ENCODE data around the gene PHC2.

Gene PHC2

DNA sequence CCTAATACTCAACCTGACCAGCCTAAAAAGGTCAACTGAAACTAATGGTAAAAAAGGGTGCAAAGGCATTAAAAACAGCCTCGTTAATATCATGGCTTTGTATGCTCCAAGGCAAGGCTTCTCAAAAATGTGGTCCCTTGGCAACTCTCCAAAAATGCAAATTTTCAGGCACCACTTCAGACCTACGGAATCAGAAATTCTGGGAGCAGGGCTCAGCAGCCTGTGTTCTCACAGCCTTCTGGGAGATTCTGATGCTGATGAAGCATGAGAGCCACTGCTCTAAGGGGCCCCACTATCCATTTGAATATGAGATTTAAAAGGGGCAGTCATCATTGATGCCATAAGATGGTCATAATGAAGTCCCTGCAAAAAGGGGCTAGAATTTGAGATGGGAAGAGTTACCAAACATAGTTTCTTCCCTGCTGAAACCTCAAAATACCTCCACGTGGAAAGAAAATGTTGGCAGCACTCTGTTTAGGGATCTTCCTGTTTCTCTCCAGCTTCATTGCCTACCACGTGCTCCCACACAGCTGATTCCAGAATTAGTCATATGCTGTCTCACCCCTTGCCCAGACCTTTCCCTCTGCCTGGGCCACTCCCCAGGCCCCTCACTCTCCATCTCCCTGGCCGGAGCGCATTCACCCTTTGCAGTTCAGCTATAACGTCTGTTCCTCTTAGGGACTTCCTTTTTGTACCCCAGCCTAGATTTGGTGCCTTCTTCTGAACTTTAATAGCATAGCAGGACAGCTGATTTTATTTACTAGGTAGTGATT is 46.7 kb downstream of the PHC2 start:
- no peak for DNase-seq

DNA sequence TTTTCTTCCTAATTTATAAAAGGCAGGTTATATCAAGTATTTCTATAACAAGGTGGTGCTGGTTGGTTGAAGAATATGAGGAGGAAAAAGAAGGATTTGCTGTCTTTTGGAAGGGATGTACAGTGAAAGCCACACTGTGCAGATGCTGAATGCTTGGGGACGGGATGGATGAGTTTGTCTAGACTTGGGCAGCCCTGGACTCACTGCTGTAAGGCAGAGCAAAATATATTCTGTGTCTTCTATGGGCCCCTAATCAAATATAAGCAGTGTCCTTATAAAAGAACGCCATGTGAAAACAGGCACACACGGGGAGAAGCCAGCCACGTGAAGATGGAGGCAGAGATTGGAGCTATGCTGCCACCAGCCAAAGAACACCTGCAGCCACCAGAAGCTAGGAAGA is 47.4 kb downstream of the PHC2 start:
- no peak for DNase-seq

DNA sequence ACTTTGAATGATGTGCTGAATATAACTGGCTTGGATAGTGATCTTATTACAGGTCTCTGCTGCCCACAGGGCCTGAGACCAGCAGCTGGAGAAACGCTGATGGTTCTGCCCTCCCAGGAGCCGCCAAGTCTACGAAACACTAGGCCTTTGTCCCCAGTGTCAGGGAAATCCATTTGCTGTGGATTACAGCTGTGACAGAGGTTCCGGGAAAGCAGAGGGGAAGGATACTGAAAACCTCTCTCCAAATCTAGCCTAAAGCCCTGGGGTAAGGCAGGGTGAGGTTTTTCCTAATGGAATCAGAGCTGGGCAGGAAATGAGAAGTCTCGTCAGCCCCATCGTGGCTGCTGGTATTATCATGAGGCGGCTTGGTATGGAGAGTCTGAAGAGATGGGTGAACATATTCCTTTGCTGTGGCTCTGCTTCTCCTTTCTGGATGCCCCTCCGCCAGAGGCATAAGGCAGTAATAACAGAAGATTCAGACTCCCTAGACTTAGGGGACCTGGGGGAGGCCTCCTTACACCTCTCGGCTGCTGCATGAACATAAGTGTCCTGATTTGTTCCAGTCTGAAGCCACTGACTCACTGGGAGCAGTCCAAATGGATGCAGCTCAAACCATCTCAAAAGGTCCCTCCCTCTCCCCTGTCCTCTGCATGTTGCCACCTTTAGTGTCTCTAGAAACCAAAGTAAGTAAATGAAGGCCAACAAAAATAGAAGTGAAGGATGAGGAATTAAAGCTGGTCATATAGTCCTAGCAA is 48.1 kb downstream of the PHC2 start:
- DNase-seq, result no peak

DNA sequence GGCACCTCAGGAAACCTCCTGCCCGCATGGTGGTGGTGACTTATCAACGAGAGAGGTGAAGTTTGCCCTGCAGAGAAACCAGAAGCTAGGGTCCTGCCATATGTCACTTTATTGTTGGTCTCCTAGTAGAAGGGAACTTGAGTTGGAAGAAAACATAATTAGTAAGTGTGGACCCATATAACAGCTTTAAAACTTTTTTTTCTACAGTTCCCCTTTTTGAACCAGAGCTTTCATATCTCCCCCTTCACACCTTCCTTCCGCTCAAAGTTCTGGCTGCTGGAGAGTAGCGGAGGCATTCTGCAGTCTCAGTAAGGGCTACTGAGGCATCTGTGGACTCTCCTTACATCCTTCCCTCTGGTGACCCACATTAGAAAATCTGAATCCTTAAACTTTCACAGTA is 48.9 kb downstream of the PHC2 start:
- DNase-seq, result no peak

DNA sequence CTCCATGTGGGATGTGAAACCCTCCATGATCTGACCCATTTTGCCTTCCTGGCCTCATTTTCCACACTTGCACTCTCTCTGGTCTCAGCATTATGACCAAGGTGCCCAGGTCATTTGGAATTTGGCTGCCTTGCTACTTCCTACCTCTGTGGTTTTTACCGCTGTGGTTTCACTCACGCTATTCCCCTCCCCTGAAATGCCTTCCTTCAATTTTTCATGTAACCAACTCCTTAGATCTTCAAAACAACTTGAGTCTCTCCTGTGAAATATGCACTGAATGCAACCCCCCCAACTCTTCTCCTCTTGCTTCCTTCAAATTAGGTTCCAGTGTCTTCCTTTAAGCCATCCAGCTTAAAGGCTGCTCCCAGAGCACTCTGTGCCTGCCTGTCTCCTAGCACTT is 50.1 kb downstream of the PHC2 start:
- no peak for DNase-seq

DNA sequence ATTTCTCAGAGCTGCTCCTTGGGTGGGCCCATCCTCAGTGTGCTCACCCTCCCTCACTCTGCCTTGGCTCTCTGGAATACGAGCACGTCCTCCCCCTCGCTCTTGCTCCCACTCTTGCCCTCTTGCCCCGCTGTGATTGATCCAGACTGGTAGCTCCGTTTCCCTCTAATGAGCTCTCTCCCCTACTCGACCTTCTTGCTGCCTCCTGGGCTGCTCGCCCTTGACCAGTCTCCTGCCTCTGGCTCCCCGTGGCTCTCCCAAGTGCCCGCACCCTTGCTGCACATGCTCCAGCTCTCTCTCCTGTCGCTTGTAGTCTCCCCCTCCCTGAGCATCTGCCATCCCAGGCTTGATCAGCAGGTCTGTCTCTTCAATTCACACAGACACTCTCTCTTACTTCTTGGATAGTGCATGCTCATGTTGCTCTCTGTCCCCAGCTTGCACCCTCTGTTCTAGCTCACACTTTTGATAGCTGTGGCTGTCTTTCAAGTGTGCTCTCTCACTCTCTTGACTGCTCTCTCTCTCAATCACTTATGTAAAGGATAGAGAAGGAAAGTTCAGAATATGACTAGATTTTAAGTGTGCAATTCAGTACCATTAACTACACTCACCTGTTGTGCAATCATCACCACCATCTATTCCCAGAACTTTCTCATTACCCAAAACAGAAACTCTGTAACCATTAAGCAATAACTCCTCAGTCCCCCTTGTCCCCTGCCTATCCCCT is 51.1 kb downstream of the PHC2 start:
- no peak for DNase-seq

DNA sequence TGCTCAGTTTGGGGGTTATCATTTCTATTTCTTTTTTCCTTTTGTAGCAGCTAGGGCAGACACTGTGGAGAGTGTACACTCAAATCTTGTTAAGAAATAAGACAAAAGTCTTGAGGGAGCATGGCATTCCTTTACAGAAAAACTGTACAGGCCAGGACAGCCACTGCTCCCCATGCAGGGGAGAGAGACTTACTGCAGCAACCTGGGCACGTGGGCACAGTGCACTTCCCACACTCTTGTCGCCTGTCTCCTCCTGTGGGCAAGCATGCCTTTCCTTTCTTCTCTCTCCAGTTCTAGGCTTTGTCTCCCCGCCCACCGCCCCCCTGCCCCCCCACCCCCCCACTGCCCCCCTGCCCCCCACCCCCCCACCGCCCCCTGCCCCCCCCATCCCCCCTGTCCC is 51.9 kb downstream of the PHC2 start:
- DNase-seq, result no peak

DNA sequence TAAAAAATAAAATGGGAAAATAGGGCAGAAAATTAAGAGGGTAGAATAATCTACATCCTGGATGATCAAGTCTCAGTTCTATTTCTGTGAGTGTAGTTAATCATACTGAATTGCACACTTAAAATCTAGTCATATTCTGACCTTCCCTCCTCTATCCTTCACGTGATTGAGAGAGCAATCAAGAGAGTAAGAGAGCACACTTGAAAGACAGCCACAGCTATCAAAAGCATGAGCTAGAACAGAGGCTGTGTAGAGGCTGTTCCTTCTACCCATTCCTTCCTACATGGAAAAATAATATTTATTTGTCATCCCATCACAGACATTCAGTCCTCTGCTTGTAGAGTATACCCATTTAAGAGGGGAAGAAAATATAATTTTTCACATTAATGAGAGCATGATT is 52.4 kb downstream of the PHC2 start:
- DNase-seq, result no peak

DNA sequence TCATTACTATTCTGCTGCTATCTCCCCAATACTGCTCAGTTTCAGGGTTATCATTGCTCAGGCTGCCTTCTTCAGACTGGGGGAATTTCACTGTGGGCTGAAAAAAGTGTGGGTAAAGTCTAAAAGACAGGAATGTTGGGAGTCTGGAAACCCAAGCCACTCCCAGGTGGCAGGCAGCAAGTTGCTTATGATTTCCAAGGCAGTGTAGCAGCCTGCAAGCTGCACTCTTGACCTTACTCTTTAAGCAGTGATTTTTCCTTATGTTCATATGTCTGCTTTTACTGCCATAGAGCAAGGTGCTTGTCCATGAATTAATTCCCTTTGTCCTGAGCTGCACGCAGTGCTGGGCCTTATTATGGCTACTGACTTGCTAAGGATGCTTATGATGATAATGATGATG is 53.1 kb downstream of the PHC2 start:
- no peak for DNase-seq

DNA sequence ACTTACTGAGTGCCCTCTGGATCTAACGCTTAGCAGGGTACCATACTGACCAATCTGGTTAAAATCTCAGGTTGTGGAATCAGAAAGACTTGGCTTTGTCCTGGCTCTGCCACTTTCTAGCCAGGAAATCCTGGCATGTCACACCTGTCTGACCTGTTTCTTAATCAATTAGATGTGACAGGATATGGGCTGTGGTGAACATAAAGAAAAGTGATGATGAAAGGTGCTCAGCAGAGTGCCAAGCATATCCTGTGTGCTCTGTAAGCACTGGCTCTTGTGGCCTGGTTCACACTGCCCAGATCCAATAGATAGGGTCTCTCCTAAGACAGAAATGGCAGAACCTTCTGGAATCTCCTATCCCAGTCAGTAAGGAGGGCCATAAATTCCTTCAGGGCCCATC is 53.9 kb downstream of the PHC2 start:
- no peak for DNase-seq

DNA sequence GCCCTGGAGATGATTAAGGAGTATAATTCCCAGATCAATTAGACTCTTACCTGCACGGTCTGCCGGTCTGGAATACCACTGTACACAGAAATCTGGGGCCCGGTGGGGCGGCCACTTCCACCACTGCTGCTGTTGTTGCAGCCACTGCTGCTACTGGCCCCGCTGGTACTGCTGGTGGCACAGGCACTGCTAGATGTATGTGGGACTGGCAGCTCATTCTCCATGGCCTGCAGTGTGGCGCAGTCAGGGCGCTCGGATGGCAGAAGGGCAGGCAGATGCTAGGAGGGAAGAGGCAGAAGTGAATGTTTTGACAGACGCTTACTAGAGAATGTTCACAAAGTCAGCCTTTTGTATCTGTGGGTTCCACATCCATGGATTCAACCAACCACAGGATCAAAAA is 55.6 kb downstream of the PHC2 start:
- no peak for DNase-seq

DNA sequence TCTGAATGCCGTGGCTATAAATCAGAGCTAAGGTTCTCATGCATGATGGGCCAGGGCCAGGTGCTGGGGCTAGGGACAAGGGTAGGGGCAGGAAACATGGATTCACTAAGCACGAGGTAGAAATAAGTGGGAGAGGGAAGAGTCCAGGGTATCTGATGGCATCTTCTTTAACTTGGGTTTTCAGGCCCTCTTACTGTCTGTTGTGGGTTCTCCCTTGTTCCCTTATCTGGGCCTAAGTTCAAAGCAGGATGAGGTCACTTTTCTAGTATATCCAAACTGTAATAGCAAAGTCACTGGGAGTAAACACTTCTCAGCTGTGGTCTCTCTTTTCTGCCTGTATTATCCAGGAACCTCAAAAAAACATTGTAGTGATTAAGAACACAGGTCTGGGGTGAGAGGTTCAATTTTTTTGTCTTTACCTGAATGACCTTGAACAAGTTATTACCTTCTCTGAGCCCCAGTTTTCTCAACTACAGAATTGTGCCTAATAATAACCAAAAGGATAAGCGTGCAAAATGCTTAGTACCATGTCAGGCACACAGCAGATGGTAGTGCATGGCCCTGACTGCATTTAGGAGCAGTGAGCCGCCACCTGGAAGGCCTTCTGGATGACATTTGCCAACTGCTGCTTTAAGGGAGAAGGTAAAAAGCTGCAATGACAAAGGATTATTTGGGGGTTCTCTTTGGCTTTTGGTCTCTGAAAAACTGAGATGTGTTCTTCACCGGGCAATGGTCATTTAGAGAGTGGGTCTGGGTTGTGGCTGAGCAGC is 56.4 kb downstream of the PHC2 start:
- DNase-seq, result no peak

DNA sequence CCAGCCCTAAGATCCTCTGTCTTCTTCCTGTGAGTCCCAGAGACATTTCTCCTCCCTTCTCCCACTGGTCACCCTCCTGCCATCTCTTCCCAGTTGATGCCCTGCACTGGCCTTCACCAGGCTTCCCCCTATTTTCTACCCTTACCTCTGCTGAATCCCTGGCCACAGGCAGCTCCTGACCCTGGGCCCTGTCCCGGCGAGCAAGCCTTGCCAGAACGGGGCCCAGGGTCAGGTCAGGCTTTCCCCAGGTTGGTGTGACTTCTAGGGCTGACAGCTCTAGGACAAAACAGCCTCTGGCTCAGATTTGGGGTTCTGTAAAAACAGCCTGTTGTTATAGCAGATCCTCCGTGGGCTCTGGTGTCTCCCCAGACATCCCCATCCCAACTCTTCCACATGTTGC is 57.3 kb downstream of the PHC2 start:
- no peak for DNase-seq

DNA sequence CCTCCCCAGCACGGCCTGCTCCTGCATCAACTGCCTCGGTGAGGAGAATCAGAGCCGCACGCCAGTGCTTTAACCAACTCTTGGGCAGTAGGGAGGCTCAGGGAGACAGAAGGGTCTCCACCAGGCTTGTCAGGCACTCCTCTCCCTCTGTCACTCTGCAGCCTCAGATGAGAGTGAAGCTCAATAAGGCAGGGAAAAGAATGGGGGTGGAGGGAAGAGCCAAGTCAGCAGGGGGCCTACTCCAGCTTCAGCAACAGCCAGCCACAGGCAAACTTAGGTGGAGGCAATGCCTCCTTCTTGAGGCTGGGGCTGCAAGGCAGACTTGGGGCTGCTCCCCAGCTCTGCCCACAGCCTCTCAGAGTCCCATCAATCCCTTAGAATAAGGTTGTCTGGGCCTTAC is 58.2 kb downstream of the PHC2 start:
- DNase-seq, result no peak

DNA sequence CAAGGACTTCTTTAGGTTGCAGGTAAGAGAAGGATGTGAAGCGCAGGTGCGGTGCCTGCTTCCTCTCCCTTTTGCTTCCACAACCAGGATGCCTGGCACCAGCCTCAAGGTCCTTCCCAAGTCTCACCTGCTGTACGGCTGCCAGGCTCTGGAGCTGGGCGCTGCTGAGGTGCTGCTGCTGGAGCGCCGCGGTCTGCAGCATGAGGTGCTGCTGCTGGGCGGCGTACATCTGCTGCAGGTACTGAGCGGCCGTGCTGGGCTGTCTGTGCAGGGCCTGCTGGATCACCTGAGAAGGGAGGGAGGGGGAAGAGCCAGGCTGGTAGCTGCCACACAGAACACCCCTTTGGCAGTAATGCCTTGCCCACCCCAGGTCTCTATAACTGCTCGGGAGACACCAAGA is 58.7 kb downstream of the PHC2 start:
- DNase-seq, result no peak

DNA sequence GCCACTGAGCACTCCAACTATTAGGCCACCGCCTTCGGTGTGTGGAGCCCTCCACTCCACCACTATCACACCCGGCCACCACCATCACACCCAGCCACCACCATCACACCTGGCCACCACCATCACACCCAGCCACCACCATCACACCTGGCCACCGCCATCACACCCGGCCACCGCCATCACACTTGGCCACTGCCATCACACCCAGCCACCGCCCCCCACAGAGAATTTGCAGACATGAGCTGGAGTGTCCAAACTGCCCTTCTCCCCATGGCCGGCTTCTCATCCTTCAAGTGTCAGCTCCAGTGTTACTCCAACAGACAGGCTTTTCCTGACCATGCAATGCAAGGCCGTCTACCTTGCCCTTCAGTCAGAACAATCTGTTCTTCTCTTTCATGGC is 59.6 kb downstream of the PHC2 start:
- DNase-seq, result no peak

DNA sequence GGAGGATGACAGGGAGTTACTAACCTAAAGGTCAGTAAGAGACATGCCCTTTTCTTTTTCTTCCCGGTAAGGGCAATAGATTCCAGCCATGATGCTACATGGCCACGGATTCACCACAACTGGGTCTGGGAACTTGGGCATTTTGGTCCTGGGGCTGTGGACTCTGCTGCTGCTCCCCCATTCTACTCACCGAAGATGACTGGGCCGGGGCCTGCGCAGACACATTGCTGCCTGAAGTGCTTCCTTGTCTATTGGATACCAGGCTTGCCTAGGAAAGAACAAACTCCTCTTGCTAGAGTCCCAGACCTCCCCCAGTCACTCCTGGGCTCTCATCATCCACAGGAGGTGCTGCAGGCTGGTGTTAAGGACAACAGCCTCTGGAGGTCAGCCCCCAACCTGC is 60.1 kb downstream of the PHC2 start:
- no peak for DNase-seq

DNA sequence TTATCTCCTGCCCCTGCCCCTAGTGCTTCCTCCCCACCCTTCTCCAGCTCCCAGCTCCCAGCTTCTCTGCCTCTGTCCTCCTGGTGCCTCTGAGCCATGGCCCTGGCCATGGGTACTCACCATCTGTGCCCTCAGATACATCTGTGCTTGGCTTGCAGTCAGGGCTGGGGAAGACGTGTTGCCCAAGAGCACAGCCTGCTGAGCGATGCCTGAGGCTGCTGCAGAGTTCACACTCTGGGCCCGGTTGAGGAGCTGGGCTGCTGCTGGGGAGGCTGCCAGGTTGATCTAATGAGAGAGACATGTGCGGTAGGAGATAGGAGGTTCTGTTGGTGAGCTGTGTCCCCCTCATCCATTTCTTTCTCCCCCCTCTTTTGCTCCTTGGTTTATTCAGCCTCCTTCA is 60.6 kb downstream of the PHC2 start:
- no peak for DNase-seq

DNA sequence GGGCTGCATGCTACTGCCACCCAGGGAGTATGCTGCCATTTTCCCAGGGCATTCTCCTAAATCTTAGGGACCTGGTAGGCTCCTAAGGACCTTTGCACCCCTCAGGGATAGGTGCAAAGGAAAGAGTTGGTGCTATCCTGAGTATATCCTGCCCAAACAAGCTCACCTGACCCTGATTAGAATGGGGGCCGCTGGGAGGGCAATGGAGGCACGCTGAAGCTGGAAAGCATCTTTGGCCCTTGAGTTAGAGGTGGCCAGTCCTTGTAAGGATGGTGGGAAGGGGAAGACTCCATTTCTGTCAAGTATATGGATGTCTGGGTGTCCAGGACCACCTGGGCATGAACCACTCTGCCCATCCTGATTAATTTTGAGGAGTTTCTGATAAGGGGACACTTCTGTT is 61.1 kb downstream of the PHC2 start:
- no peak for DNase-seq

DNA sequence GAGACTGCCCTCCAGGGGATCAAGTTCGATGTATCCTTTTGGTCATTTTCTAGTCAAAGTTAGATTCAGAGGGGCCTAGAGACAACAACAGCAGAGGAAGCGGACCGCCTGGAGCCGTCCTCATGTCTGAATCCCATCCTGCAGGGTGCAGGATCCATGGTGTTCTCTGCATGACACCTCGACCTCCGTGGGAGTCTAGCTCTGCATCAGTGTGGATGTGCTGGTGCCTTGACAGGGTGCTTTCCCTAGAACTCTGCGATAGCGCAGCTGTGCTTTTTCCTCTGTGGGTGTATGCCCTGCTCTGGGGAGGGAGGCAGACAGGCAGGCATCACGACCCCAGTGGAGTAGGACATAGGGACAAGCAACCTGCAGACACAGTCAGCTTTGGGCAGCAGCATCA is 61.8 kb downstream of the PHC2 start:
- DNase-seq, result no peak

DNA sequence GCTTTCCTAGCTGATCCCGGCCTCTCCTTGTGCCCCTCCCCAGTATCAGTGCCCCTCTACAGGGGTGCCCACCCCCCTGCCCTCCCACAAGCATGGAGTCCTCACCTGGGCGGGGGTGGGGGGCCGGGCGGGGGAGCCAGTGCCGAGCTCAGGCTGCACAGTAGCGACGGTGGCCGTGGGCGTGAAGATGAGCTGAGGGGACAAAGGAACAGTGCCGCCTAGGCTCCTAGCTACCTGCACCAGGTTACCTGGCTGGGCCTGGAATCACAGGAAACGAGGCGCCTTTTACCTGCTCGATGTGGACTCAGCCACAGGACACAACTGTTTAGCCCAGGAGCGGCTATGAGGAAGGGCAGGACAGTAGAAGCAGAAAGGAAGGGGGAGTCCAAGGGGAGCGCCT is 62.5 kb downstream of the PHC2 start:
- DNase-seq, result no peak

DNA sequence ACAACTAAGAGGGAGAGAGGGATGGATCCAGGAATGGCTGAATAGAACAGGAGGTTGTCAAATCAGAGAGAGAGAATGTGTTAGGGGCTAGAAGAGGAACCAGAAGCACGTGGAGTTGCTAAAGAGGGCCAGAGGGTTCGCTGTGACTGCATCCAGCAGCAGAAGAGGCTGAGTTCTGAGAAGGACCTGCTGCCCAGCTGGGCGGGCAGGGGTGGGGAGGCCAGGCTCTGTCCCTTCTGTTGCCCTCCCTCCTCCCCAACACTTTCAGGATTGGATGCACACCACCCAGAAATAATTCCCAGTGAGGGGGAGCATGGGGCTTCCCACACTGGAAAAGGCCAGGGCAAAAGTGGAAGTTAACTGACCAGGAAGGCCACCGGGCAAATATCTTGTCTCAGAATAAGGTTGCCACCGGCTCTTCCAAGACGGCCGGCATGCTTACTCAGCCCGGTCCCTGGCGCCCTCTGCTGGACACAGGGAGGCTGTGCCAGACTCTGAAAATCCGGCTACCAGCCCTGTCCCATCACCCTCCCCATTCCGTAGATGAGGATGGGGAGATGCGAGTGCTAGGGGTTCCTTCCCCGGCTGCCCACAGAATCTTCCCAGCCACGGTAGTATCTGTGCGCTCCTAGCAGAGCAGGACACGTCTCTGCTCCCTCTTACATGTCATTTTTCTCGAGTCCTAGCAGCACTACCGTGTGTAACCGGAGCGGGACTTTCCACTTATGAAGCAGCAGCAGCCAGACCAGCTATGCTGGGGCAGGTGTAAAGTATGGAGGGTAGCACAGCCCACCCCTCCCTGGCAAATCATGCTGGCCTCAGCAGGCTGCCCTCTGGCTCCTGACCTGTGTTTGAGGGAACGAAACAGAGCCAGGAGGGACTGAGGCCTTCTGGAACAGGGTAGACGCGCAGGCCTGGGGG is 63.1 kb downstream of the PHC2 start:
- DNase-seq, result peak; percentile 76

Measured in stimulated activated naive CD4-positive, alpha-beta T cell treated with Interleukin-2 at 50 U/mL for 16 hours (primary cell).